ENCODE data around the gene DEPDC7. TPM values are rescaled to one million over a fixed set of nuclear protein-coding genes. Genes with fewer than 3 reads are reported as not detected.

DEPDC7 gene
- total RNA-seq, 4 donors from 2014 or later = 6.9 to 12.2 (median 9.1) TPM

- Histone ChIP-seq H3K27ac (no peak overlapping the region), H3K9me3 (no peaks in the 10 kb centered on the region), H3K36me3 (no peaks in the 10 kb centered on the region), H3K4me3 (no peak overlapping the region), H3K27me3 (peaks cover 0 to 5% of the 10 kb centered on the region in 2 donors), H3K4me1 (peaks cover 0 to 31% (median 2%) of the 10 kb centered on the region in 4 donors)
- no peak for DNase-seq (ENCODE audit: low spot score in 2 of 2)
- 72 to 88% methylated on average over 6 of the region's 6 CpGs for WGBS, 2 donors
- TF ChIP-seq POLR2A (IDR thresholded peaks at IDR 0.05) (no peak), EP300 (IDR thresholded peaks at IDR 0.05) (no peak), CTCF (IDR thresholded peaks at IDR 0.05) (no peak)
These were observed 3.2 kb downstream of the DEPDC7 start for GRCh38 chr11:33018840-33019239.

- DNase-seq (ENCODE audit: low spot score in 2 of 2) = no peak
- TF ChIP-seq EP300 (IDR thresholded peaks at IDR 0.05) (no peak), POLR2A (IDR thresholded peaks at IDR 0.05) (no peak), CTCF (IDR thresholded peaks at IDR 0.05) (no peak)
- H3K27me3 ChIP-seq = no peaks in the 10 kb centered on the region
- H3K4me3 ChIP-seq = no peak overlapping the region
- H3K9me3 ChIP-seq = no peaks in the 10 kb centered on the region
- peaks cover 0 to 32% (median 2%) of the 10 kb centered on the region in 4 donors for H3K4me1 ChIP-seq
- 98% methylated on average over 1 of the region's 1 CpG for WGBS, 2 donors
- no peaks in the 10 kb centered on the region for H3K36me3 ChIP-seq
- no peak overlapping the region for H3K27ac ChIP-seq
These were observed 5.8 kb downstream of the DEPDC7 start for GRCh38 chr11:33021501-33021900.

- no peak overlapping the region for H3K4me3 ChIP-seq
- TF ChIP-seq CTCF (IDR thresholded peaks at IDR 0.05) (no peak), POLR2A (IDR thresholded peaks at IDR 0.05) (no peak), EP300 (IDR thresholded peaks at IDR 0.05) (no peak)
- H3K27me3 ChIP-seq = no peaks in the 10 kb centered on the region
- no peaks in the 10 kb centered on the region for H3K36me3 ChIP-seq
- H3K9me3 ChIP-seq = no peaks in the 10 kb centered on the region
- H3K4me1 ChIP-seq = peaks cover 0 to 28% (median 2%) of the 10 kb centered on the region in 4 donors
- DNase-seq (ENCODE audit: low spot score in 2 of 2) = no peak
- WGBS, 2 donors = 44 to 89% methylated on average over 1 of the region's 1 CpG
- no peak overlapping the region for H3K27ac ChIP-seq
These were observed 6.3 kb downstream of the DEPDC7 start for GRCh38 chr11:33021937-33022336.

DNA sequence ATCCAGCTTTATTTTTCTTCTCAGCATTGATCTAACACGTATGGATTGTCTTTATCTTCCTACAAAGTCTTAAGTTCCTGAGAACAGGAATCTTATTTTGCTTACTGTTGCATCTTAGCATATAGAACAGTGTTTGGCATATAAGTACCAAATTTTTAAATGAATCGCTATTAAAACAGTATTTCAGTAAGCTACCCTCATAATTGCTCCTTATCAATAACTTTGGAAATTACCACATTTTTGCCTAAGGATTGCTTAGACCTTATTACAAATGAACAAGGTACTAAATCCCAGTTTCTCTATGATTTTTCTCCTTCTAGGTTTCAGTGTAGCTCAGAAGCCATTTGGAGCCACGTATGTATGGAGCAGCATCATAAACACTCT, 9.7 kb downstream of the DEPDC7 start:
- Histone ChIP-seq H3K4me3 (no peak overlapping the region), H3K27me3 (no peaks in the 10 kb centered on the region), H3K9me3 (no peaks in the 10 kb centered on the region), H3K4me1 (peaks cover 0 to 24% (median 2%) of the 10 kb centered on the region in 4 donors), H3K27ac (peak overlapping the region in 1 of 4 donors; percentile 40), H3K36me3 (no peaks in the 10 kb centered on the region)
- TF ChIP-seq EP300 (IDR thresholded peaks at IDR 0.05) = no peak
- TF ChIP-seq POLR2A (IDR thresholded peaks at IDR 0.05) = no peak
- no peak for TF ChIP-seq CTCF (IDR thresholded peaks at IDR 0.05)
- no peak for DNase-seq (ENCODE audit: low spot score in 2 of 2)
- WGBS, 2 donors = 77 to 82% methylated on average over 3 of the region's 3 CpGs

- Histone ChIP-seq H3K4me3 (no peak overlapping the region), H3K9me3 (no peaks in the 10 kb centered on the region), H3K27ac (peak overlapping the region in 2 of 4 donors; percentile 46 to 65), H3K36me3 (peaks cover 0 to 5% (median 0%) of the 10 kb centered on the region in 3 donors), H3K27me3 (no peaks in the 10 kb centered on the region), H3K4me1 (peaks cover 0 to 20% (median 2%) of the 10 kb centered on the region in 4 donors)
- TF ChIP-seq EP300 (IDR thresholded peaks at IDR 0.05) = no peak
- TF ChIP-seq CTCF (IDR thresholded peaks at IDR 0.05) = no peak
- no peak for TF ChIP-seq POLR2A (IDR thresholded peaks at IDR 0.05)
- no peak for DNase-seq (ENCODE audit: low spot score in 2 of 2)
- 50 to 51% methylated on average over 2 of the region's 2 CpGs for WGBS, 2 donors
These were observed 11.6 kb downstream of the DEPDC7 start for GRCh38 chr11:33027233-33027632.
